HL-60/S4 treated with phorbol 12-myristate 13-acetate at 8.2 ng/mL for 4 days and 3 days (cell line): ENCODE data around the gene ATP2B1.

Experiments used
- in situ Hi-C: fragments of 300-500 bp; cut with MboI; formaldehyde crosslinking; loops from 2 replicates; pipeline ENCODE4 v1.15.0; 2022; ENCODE audit warnings: low sequenced_read_pairs

ATP2B1 gene

DNA sequence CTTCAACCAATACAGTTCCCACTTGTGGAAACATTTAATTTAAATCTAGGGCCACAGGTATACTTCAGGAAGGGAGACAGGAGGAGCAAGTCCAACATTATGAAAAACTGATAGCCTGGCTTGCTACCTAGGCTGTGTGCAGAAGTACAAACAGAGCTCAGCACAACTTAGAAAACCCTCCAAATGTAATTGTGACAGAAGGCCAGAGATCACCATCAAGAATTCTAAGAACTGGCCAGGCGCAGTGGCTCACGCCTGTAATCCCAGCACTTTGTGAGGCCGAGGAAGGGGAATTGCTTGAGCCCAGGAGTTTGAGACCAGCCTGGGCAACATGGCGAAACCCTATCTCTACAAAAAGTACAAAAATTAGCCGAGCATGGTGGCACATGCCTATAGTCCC lies 14.1 kb downstream of the ATP2B1 start:
- in situ Hi-C loops: no loop called here

DNA sequence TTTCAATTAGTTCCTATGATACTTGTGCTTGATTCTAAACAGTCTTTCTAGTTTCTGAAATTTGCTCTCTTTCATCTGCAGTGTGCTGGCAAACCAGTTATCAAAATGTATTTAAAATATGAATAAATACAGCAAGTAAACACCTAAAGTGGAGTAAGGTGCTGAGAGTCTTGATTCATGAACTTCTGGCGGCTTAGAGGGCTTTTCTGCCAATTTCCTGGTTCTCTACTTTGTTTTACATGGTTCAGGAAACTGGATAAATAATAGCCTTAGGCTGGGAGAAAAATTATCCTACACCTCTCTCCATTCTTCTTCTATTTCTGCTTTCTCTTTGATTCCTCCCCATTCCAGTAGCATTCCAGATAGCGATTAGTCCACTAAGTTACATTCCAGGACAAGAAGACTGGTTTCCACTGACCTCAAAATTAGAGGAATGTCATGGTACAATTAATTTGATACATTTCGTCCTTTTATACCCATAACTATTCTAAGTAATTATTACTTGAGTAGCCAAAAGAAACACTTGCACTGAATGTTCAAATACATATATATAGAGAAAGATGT lies 14.9 kb downstream of the ATP2B1 start:
- in situ Hi-C loops: no loop called here

GRCh38 chr12:89692439-89692838 lies 16.2 kb downstream of the ATP2B1 start:
- in situ Hi-C loops: no loop called here

DNA sequence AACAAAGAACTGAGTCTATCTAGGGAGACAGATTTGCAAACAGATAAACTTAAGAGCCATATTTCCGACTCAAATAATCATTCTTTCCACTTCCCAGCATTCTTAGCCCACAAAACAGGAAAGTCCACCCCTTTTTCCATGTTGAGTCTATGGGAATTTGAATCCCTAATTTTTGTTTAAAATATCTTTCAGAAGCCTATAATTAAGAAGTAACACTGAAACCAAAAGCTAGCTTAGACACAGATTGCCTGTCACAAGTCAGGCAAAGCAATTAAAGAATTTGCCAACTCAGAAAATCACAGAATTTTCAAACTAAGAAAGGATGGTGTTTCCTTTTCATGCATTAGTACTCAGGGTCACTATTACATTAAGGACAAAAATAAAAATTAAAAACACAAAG lies 17.0 kb downstream of the ATP2B1 start:
- in situ Hi-C loops: no loop called here

- in situ Hi-C loops: no loop called here
These were observed 17.7 kb downstream of the ATP2B1 start for GRCh38 chr12:89690925-89691324.

DNA sequence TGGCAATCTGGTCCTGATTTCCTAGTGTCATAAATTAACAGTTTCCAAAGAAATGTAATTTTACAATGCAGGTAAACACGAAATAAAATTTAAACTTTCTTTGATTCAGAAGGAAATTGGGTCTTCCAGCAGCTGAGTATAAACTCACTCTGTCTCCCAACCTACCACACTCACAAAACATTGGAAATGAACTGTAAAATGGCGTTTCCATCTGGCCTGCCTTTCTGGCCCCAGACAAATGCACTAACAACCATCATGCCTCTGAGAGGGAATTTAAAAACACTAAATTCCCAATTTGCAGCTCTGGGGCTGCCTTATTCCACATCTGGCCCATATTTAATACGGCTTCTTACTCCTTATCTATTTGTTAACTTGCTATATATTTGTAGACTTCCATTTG lies 19.3 kb downstream of the ATP2B1 start:
- in situ Hi-C loops: no loop called here

- in situ Hi-C loops: no loop called here
These were observed 22.3 kb downstream of the ATP2B1 start for GRCh38 chr12:89686311-89686710.

- in situ Hi-C loops: no loop called here
These were observed 23.2 kb downstream of the ATP2B1 start for GRCh38 chr12:89685363-89685972.

- in situ Hi-C loops: no loop called here
These were observed 24.5 kb downstream of the ATP2B1 start for GRCh38 chr12:89684136-89684535.

DNA sequence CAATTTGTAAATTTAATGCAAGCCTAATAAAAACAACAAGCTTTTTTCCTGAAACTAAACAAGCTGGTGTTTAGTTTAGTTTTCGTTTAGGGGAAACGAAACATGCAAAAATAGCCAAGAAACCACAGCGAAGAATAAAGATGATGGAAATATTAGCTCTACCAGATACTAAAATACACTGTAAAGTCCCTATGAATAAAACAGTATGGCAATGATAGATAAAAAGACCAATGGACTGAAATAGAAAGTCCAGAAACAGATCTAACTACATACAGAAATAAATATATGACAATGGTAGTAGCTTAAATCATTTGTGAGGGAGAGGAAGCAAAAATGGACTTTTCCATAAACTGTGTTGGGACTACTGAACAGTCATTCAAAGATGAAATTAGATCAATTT lies 26.4 kb downstream of the ATP2B1 start:
- in situ Hi-C loops: no loop called here

DNA sequence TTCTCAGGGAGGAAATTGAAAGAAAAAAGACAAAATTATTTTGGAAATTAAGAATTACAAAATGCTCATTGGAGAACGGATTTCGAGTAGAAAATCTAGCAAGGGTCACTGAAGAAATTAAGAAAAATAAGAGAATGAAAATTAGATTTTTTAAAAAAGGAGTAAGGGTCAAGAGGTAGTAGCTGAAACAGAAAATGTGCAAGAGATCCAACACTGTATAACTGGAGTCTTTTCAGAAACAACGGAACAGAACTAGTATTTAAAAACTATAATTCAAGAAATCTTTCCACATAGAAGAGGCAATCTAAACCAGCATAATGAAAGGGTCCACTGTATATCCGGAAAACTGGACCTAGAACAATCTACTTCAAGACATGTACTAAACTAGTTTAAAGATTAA lies 28.2 kb downstream of the ATP2B1 start:
- in situ Hi-C loops: no loop called here

GRCh38 chr12:89679631-89680030 lies 29.0 kb downstream of the ATP2B1 start:
- in situ Hi-C loops: no loop called here

GRCh38 chr12:89678225-89678624 lies 30.4 kb downstream of the ATP2B1 start:
- in situ Hi-C loops: no loop called here

- in situ Hi-C loops: no loop called here
These were observed 31.7 kb downstream of the ATP2B1 start for GRCh38 chr12:89676930-89677329.

DNA sequence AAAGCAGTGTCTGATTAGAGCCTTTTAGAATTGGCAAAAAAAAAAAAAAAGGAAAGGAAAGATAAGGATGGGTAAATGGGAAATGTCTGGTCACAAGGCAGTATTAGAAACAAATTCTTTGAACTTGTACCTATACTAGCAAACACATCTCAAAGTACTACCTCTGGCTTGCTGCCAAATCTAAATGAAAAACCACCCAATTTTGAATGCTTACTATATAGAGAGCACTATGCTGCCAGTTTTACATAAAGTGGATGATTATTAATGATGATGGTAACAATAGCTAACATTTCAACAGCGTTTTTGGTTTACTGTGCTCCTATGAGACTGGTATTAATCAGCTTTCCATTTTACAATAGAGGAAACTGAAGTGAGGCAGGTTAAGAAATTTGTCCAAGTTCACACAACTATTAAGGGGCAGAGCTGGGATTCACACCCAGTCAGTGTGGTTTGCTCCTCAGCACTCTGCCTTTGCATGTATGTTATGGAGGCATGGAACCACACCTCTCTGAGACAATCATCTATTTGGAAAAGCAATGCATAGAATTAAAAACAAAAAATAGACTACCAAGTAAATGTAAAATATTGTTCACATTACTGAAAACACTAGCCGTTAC lies 34.2 kb downstream of the ATP2B1 start:
- in situ Hi-C loops: no loop called here

DNA sequence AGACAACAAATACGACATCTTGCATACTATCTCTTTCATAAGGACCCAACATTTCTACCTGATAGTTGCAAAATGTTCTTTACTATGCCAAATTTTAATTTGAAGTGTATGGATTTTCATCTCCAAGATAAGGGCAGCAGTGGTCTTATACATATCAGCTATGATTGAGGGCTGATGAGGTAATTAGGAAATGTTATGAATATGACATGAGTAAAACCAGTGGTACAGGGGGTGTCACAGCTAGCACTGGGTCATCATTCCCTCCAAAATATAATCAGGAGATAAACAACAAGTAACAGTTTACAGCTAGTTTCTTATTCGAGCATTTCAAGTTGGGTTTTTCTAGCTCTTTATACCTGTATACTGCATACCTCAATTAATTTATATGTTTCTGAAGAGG lies 35.0 kb downstream of the ATP2B1 start:
- in situ Hi-C loops: no loop called here

DNA sequence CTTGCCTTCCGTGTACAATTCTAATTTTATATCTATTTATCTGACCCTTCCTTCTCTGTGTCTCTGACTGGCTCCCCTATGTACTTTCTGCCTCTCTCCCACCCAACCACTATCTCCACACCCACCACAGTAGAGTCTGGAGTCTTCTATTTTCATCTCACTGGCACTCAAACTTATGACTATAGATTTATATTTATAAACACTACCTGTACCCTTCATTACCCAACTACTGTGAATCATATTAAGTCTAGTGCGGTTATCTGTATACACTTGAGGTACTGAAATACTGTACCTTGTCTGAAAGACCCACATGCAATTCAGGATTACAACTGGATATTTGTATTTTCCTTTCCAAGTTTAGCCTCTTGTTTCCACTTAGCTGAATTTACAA lies 36.1 kb downstream of the ATP2B1 start:
- in situ Hi-C loops: no loop called here

DNA sequence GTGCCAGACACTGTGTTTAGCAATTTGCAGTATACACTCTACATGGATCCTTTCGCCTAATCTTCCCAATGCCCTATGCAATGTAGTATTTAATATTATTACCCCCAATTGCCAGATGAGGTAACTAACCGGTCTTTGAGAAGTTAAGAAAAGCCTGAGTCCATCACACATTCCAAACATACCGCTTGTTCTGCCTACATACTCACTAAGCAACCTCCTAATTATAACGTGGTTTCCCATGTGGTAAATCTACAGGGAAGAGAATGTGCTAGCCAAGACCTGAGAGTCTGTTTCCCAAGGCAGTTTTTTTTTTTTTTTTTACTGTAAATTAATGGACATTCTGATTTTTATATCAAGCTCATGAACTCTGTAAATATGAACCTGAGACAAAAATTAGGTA lies 37.2 kb downstream of the ATP2B1 start:
- in situ Hi-C loops: no loop called here

DNA sequence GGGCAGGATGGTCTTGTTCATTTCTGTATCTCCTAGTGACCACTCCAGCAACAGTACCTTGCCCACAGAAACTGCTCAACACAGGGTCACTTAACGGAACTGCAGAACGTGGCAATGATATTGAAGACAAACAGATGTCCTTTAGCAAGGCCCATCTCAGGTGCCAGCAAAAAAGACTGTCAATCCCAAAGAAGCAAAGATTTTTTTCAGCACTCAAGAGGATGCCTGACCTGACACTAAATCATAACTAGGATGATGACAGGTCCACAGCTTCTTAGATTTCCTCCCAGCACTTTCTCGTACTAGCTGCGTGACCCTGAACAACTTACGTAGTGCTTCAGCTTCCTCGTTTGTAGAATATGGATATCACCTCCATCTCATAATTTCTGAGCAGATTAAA lies 39.4 kb downstream of the ATP2B1 start:
- in situ Hi-C loops: no loop called here

DNA sequence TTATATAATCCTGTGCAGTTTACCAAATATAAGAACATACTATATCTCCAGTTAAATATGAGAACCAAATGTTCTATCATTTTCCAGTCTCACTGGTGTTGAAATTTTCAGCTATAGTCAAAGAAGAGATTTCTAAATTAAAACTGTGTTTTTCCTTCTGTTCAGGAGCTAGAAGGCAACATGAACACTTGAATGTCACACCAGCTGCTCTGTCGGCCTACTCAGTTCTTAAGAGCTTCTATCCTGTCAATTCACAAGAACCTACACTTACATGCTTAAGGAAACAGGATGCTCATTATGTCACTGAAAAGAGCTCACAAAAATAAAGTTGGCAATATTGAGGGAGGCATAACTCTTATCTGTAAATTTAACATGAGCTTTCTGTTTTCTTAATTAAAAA lies 43.1 kb downstream of the ATP2B1 start:
- in situ Hi-C loops: no loop called here

- in situ Hi-C loops: no loop called here
These were observed 44.2 kb downstream of the ATP2B1 start for GRCh38 chr12:89664441-89664840.

DNA sequence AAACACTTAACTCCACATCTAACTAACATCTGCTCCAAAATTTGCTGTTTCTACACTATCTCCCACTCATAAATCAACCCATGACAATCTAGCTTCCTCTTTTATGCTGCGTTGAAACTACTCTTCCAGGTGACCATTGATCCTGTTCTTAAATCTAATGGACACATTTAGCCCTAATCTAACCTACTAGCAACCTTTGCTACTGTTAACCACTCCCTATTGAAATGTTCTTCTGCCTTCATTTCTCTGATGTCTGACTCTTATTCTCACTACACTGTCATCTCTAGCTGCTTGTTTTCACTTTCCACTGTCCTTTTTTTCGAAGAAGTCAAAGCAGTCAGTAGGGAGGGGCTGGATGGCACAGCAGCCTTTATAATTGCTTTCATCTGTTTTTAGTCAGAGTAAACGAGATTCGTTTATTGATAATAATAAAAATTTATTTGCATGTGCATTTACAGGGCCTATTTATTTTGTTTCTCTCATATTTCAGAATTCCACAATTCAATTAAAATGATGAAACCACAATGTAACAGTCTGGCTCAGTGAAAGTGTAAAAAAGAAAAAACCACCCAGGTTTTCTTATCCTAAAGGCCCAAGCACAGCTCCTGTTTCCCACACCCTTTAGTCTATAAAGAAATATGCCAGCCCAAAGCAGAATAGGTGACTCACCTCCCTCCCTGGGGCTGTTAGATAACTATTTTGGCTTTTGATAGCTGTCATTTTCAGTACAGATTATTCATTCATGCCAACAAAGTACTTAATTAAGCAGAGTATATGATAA lies 44.9 kb downstream of the ATP2B1 start:
- in situ Hi-C loops: no loop called here
